Measurements from ENCODE around the gene MYO1G. TPM values are rescaled to one million over a fixed set of nuclear protein-coding genes. Genes with fewer than 3 reads are reported as not detected.

Gene MYO1G
- total and polyA plus RNA-seq, 9 of the 15 experiments (the other 6 are each of a cell fraction or from before 2014, with no cell fraction given) = 0.03 to 0.62 (median 0.13) TPM; not detected in 1

GRCh38 chr7:44956157-44956766 lies 22.6 kb downstream of the MYO1G start:
- 56% methylated on average over 10 of the region's 10 CpGs for WGBS (ENCODE audit: insufficient coverage, low coverage, missing lambda C conversion rate)
- Histone ChIP-seq H4K20me1 (replicated peaks; ENCODE audit: control insufficient read depth, insufficient read depth, low read length) (no peaks in the 10 kb centered on the region), H3K36me3 (ENCODE audit: control insufficient read depth, insufficient read depth, low read length) (no peaks in the 10 kb centered on the region), H3K4me2 (ENCODE audit: insufficient read depth, low read length) (peak overlapping the region; percentile 48; the same call in 1 of the 2 replicates), H3K79me2 (ENCODE audit: control insufficient read depth, insufficient read depth, low read length) (no peaks in the 10 kb centered on the region), H3K9me3 (replicated peaks; ENCODE audit: control insufficient read depth, insufficient read depth, low read depth, low read length) (no peaks in the 10 kb centered on the region), H2AFZ (ENCODE audit: low read depth, low read length) (peak overlapping the region; percentile 81), H3K27ac (ENCODE audit: extremely low read depth, low read depth, low read length) (peak overlapping the region; percentile 63), H3K4me3 (no peak overlapping the region), H3K9ac (ENCODE audit: insufficient read depth in 1 of 2, low read depth in 2 of 2, low read length in 2 of 2) (peak overlapping the region; percentile 2 to 41; a peak in 3 of 4 replicates), H3K9me1 (ENCODE audit: control insufficient read depth, insufficient read depth, low read length) (no peaks in the 10 kb centered on the region), H3K4me1 (replicated peaks in 1 of 2; ENCODE audit: control insufficient read depth in 2 of 2, insufficient read depth in 2 of 2, low read length in 2 of 2) (peaks cover 18 to 39% of the 10 kb centered on the region in 2 experiments), H3K27me3 (ENCODE audit: control insufficient read depth in 2 of 2, insufficient read depth in 2 of 2, low read length in 2 of 2) (no peaks in the 10 kb centered on the region)
- ATAC-seq = peak; percentile 33
- POLR2A ChIA-PET = interaction anchor here (0.7 to 3.3 kb wide), 3 partner anchors 17 to 159 kb away, joined by 3 to 11 read pairs (median 4); partner anchors contain the start of gene H2AZ2
- DNase-seq (ENCODE audit: extremely low read depth in 1 of 4, low spot score in 3 of 4) = peak in 1 of 4 experiments; percentile 43
- in situ Hi-C loops (cut with MboI) (no loop called here), intact Hi-C loops (cut with micrococcal nuclease) (no loop called here)
- no TSS peak for BruUV-seq (replicated peaks)
- FAIRE-seq = no peak
- CTCF ChIA-PET (ENCODE audit: low intra/inter-chr PET ratio) = no interaction called here
- no peak for TF ChIP-seq L3MBTL2 (IDR thresholded peaks at IDR 0.05)
- TF ChIP-seq AFF4 (CRISPR knock-in tag; IDR thresholded peaks at IDR 0.05) = no peak
- no peak for TF ChIP-seq ZNF311 (CRISPR knock-in tag; IDR thresholded peaks at IDR 0.05)
- TF ChIP-seq ELK3 (CRISPR knock-in tag; IDR thresholded peaks at IDR 0.05) = no peak
- no peak for TF ChIP-seq RFX7 (CRISPR knock-in tag; IDR thresholded peaks at IDR 0.05)
- no peak for TF ChIP-seq ZFPM2 (CRISPR knock-in tag; IDR thresholded peaks at IDR 0.05)
- no peak for TF ChIP-seq RHOXF2B (CRISPR knock-in tag; conservative IDR thresholded peaks at IDR 0.05)
- TF ChIP-seq HNRNPH1 (optimal IDR thresholded peaks at IDR 0.05; ENCODE audit: low read depth, low read length) = no peak
- TF ChIP-seq JUNB (CRISPR knock-in tag; conservative IDR thresholded peaks at IDR 0.05) = no peak
- TF ChIP-seq ARID4B (CRISPR knock-in tag; IDR thresholded peaks at IDR 0.05) = no peak
- TF ChIP-seq KAT2B (IDR thresholded peaks at IDR 0.05; ENCODE audit: low read depth, low read length) = no peak
- no peak for TF ChIP-seq ADNP (tag; IDR thresholded peaks at IDR 0.05)
